Skeletal muscle cell (primary cell): ENCODE results near the gene TAOK3.
A peak's percentile ranks its signal among the peaks of the same experiment; 100 is the strongest.

Experiments used
- DNase-seq: peaks from one replicate; pipeline ENCODE4 v3.0.0-alpha.2; 2010; ENCODE audit warnings: low read depth
- H3K4me3 ChIP-seq: 2 replicates; pipeline ENCODE4 v1.5.1; 2011; ENCODE audit warnings: low read depth, mild to moderate bottlenecking, control low read depth, low read length, moderate library complexity

Gene TAOK3

DNA sequence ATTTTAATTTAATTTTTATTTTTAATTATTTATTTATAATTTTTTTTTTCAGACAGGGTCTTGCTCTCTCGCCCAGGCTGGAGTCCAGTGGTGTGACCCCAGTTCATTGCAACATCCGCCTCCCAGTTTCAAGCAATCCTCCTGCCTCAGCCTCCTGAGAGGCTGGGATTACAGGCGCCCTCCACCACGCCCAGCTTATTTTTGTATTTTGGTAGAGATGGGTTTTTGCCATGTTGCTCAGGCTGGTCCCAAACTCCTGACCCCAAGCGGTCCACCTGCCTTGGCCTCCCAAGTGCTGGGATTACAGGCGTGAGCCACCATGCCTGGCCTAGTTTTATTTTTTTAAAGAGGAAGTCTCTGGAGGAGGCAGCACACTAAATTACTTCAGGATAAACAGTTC is 250.4 kb downstream of the TAOK3 start:
- H3K4me3 ChIP-seq, result no peak overlapping the region
- no peak for DNase-seq

DNA sequence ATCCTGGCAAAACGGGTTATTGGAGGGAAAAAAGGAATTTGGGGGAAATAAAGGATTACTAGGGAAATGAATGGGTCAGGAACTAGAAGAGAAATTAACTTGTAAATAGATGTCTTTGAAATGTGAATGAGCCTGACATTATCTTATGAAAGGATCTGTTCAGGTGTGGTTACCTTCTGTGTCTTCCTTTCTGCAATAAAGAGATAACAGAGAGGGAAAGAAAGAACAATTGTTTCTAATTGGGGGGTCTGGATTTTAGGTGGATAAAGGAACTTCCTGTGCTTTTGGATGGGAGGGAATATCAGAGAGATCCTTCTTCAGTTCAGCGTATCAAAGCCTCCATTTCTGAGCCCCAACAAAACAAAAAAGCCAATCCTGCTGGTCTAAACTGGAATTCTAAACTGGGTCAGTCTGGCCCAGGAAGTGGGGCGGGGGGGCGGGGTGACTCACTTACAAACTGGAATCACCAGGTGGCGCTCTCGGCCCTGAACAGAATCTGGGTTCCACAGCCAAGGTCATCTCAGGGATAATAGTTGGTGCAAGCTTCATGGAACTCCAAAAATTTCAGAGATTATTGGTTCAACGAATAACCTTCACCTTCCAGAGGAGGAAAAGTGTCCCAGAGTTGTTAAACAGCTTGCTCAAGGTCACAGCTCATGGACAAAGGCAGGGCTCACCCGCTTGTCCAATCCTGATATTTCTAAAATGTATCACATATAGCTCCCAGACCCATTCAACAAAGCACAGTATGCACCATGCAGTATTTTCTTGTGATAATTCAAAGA is 251.9 kb downstream of the TAOK3 start:
- no peak overlapping the region for H3K4me3 ChIP-seq
- no peak for DNase-seq

DNA sequence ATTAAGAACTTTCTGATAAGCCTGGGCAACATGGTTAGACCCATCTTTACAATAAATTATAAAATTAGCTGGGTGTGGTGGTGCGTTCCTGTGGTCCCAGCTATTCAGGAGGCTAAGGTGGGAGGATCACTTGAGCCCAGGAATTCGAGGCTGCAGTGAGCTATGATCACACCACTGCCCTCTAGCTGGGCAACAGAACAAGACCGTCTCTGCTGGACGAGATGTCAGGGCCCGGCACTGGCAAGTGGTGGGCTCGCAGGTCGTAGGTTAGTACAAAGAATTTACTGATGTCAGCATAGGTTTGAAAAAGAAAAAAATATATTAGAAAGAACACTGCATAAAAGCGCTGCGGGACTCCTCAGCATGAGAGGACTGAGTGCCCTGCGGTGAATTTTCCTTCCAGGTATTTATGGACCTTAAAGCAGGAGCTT is 253.2 kb downstream of the TAOK3 start:
- DNase-seq, result no peak
- H3K4me3 ChIP-seq, result no peak overlapping the region

DNA sequence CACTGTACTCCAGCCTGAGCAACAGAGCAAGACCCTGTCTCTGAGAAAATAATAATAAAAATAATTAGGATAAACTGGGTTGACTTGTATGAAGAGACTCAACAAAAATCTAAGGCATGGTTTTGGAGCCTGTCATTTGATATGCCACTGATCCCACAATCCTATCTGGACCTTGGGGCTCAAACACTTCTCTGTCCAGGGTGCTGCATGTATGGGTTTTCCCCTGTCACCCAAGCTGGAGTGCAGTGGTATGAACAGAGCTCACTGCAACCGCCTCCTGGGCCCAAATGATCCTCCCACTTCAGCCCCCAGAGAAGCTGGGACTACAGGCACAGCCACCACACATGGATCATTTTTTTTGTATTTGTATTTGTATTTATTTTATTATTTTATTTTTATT is 263.6 kb downstream of the TAOK3 start:
- no peak for DNase-seq

DNA sequence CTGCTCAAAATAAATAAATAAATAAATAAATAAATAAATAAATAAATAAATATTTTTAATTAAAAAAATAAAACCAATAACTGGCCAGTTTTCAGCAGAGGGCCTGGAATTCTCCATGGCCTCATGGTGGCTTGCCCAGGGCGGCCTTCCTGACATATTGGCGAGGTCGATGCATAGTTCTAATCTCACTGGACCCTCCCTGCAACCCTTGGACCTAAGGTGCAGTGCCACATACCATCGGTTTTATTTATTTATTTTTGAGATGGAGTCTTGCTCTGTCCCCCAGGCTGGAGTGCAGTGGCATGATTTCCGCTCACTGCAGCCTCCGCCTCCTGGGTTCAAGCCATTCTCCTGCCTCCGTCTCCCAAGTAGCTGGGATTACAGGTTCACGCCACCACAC is 265.0 kb downstream of the TAOK3 start:
- DNase-seq, result no peak
- H3K4me3 ChIP-seq, result no peak overlapping the region

More for the DNA sequence above, 263.6 kb downstream of the TAOK3 start:
- H3K4me3 ChIP-seq, result no peak overlapping the region

DNA sequence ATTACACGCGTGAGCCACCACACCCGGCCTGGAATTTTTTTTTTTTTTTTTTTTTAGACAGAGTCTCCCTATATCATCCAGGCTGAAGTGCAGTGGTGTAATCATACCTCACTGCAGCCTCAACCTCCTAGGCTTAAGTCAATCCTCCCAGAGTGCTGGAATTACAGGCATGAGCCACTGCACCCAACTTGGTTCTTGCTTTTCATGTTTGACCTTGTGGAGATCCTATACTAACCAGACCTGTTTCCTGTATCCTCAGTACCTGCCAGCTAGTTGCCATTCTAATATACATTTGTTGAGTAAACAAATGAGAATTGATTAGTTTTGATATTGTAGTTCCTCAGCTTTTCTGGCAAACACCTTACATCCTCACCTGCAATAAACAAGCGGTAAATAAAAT is 265.7 kb downstream of the TAOK3 start:
- no peak for DNase-seq
- H3K4me3 ChIP-seq, result no peak overlapping the region

DNA sequence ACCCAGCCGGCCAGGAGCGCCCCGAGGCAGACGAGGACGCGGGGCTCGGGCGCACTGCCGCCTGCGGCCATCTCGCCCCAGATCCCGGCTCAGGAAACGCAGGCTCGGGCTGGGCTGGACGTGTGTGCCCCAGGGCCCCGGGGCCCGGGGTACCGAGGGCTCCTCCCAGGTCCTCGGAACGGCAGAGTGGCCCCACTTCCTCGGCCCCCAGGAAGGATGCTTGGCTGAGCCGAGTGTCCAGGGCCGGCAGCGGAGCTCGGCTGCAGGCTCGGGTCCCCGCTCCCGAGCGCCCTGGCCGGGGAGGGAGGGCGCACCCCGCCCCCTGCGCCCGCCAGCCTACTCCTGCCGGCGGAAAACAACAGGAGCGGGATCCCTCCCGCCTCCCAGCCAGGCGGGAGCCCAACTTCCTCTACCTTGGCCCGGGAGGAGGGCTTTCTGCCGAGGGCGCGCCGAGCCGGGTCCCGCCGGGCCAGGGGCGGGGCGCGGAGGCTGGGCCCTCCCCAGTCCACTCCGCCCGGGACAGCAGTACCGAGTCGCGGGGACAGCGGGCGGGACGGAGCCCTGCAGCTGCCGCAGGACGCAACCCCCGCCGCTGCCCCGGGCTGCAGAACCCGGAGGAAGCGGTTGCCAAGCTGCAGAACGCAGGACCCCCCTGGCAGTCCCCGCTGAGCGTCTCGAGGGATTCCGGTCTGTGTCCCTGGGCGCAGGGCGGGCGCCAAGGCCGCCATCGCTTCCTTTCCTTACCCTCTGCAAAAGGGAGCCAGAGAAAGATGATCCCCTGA is 268.9 kb downstream of the TAOK3 start, which contains the start of gene VSIG10:
Gene VSIG10 (minus strand): TSS at position 411 of the 782 bp plus-strand sequence. CDS start 340 bp downstream, at position 71.
- DNase-seq, result no peak
- peak within 1 kb of the TSS; percentile 77 for H3K4me3 ChIP-seq

DNA sequence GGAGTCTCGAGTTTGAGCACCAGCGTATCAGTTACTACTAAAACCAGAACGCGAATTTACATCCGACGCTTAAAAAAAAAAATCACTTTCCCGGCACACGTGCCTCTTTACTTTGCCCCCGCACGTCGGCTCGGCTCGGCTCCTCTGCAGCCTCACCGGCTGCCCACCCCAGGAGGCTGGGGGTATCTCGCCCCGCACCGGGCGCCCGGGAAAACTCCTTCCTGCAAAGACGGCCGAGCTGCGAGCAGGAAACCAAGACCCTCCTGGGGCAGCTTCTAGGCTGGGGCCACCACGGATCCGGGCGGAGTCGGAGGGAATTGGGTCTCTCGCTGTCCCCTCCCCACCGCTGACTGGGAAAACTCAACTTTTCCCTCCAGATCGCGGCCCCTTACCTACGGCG is 269.5 kb downstream of the TAOK3 start:
- H3K4me3 ChIP-seq, result peak overlapping the region; percentile 77
- no peak for DNase-seq

DNA sequence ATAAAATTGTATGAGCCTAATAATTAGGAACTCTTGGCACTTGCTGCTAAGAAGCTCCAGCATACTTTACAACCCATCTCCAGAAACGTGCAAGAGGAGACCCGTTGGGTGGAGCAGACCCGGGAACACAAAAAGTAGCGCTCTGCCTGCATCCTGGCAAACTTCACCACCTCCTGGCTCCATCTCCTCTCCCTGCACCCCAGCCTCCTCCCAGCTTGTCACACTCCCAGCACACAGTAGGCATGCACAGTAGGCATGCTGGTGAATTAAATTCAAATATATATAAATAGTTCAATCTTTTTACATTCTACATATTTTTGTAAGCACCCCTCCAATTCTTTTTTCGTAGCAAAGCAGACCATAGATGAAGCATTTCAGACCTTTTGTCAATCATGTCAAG is 270.1 kb downstream of the TAOK3 start:
- H3K4me3 ChIP-seq, result peak overlapping the region; percentile 77

DNA sequence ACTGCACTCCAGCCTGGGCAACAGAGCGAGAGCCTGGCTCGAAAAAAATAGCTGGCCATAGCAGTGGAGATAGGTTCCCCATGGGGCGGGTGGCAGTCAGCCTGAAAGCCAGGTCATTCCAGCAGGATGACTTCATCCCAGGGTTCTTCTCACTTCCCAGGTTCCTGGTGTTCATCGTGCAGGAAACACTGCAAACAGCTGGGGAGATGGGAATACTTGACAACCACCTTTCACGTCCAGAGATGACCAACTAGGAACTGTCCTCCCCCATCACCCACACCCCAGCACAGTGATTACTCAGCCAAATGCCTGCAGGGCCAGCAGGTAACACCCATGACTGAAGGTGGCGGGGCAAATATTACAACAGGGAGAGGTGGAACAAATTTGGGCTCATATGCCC is 270.6 kb downstream of the TAOK3 start:
- H3K4me3 ChIP-seq, result no peak overlapping the region
- no peak for DNase-seq

More for the DNA sequence above, 270.1 kb downstream of the TAOK3 start:
- no peak for DNase-seq

DNA sequence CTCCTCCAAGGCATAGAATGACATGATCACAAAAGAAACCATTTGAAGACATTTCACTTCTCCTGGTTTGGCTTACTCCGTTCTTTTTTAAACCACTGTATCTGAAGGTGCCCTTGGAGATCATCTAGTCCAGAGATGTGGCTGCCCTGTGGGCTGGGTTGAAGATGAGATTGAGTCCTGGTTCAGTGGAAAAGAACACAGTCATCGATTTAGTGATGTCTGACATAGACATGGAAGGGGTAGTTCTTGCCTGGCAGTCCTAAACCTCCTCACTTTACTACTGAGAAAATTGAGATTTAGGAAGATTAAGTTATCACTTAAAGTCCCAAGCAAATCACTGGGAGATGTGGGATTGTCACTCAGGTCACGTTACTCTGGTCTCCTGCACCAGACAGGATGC is 271.7 kb downstream of the TAOK3 start:
- no peak for DNase-seq
- H3K4me3 ChIP-seq, result no peak overlapping the region
